Measurements from ENCODE around the gene TMEM53. TPM values are rescaled to one million over a fixed set of nuclear protein-coding genes. Genes with fewer than 3 reads are reported as not detected.

TMEM53 gene
- total and polyA plus RNA-seq, 8 donors = 2.6 to 10.4 (median 4.5) TPM

GRCh38 chr1:44698138-44698537, 23.9 kb upstream of the TMEM53 start:
- H3K4me3 ChIP-seq = no peak overlapping the region
- TF ChIP-seq, protein P1, sequence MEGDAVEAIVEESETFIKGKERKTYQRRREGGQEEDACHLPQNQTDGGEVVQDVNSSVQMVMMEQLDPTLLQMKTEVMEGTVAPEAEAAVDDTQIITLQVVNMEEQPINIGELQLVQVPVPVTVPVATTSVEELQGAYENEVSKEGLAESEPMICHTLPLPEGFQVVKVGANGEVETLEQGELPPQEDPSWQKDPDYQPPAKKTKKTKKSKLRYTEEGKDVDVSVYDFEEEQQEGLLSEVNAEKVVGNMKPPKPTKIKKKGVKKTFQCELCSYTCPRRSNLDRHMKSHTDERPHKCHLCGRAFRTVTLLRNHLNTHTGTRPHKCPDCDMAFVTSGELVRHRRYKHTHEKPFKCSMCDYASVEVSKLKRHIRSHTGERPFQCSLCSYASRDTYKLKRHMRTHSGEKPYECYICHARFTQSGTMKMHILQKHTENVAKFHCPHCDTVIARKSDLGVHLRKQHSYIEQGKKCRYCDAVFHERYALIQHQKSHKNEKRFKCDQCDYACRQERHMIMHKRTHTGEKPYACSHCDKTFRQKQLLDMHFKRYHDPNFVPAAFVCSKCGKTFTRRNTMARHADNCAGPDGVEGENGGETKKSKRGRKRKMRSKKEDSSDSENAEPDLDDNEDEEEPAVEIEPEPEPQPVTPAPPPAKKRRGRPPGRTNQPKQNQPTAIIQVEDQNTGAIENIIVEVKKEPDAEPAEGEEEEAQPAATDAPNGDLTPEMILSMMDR (IDR thresholded peaks at IDR 0.05) = no peak
- ATAC-seq (no peak), DNase-seq (no peak), FAIRE-seq (no peak)
- H3K36me3 ChIP-seq = no peaks in the 10 kb centered on the region
- no peaks in the 10 kb centered on the region for H3K4me1 ChIP-seq
- 92 to 97% methylated on average over 3 of the region's 3 CpGs for WGBS, 2 donors
- H3K27me3 ChIP-seq = no peaks in the 10 kb centered on the region
- no peaks in the 10 kb centered on the region for H3K9me3 ChIP-seq
- intact Hi-C loops (cut with DNase I) = no loop called here
- no peak overlapping the region for H3K27ac ChIP-seq

GRCh38 chr1:44696789-44697345, 22.6 kb upstream of the TMEM53 start:
- H3K9me3 ChIP-seq = no peaks in the 10 kb centered on the region
- no peaks in the 10 kb centered on the region for H3K27me3 ChIP-seq
- no peak for DNase-seq
- H3K36me3 ChIP-seq = no peaks in the 10 kb centered on the region
- no peak overlapping the region for H3K4me3 ChIP-seq
- no peak overlapping the region for H3K27ac ChIP-seq
- no peak for FAIRE-seq
- TF ChIP-seq, protein P1 (IDR thresholded peaks at IDR 0.05) = no peak
- intact Hi-C loops (cut with DNase I) = no loop called here
- WGBS, 2 donors = 65 to 75% methylated on average over 7 of the region's 7 CpGs
- peak in 1 of 4 donors; percentile 54 for ATAC-seq
- no peaks in the 10 kb centered on the region for H3K4me1 ChIP-seq

GRCh38 chr1:44696101-44696500, 21.8 kb upstream of the TMEM53 start:
- ATAC-seq (no peak), DNase-seq (no peak), FAIRE-seq (no peak)
- 80% methylated on average over 3 of the region's 3 CpGs for whole genome bisulfite sequencing, 2 donors
- Histone ChIP-seq H3K9me3 (no peaks in the 10 kb centered on the region), H3K4me1 (no peaks in the 10 kb centered on the region), H3K36me3 (no peaks in the 10 kb centered on the region), H3K4me3 (no peak overlapping the region), H3K27me3 (no peaks in the 10 kb centered on the region), H3K27ac (no peak overlapping the region)
- intact Hi-C loops (cut with DNase I) = no loop called here
- TF ChIP-seq, protein P1 (IDR thresholded peaks at IDR 0.05) = no peak

GRCh38 chr1:44695671-44696070, 21.4 kb upstream of the TMEM53 start:
- WGBS, 2 donors = 77 to 96% methylated on average over 4 of the region's 4 CpGs
- FAIRE-seq (no peak), DNase-seq (no peak), ATAC-seq (no peak)
- H3K4me1 ChIP-seq = no peaks in the 10 kb centered on the region
- no peaks in the 10 kb centered on the region for H3K27me3 ChIP-seq
- no peaks in the 10 kb centered on the region for H3K9me3 ChIP-seq
- H3K36me3 ChIP-seq = no peaks in the 10 kb centered on the region
- intact Hi-C loops (cut with DNase I) = no loop called here
- no peak overlapping the region for H3K4me3 ChIP-seq
- H3K27ac ChIP-seq = no peak overlapping the region
- TF ChIP-seq, protein P1 (IDR thresholded peaks at IDR 0.05) = no peak

GRCh38 chr1:44694863-44695478, 20.7 kb upstream of the TMEM53 start:
- no peaks in the 10 kb centered on the region for H3K36me3 ChIP-seq
- H3K27ac ChIP-seq = no peak overlapping the region
- ATAC-seq (no peak), FAIRE-seq (no peak), DNase-seq (no peak)
- intact Hi-C loops (cut with DNase I) = no loop called here
- no peaks in the 10 kb centered on the region for H3K9me3 ChIP-seq
- H3K27me3 ChIP-seq = no peaks in the 10 kb centered on the region
- WGBS, 2 donors = 86 to 92% methylated on average over 7 of the region's 7 CpGs
- no peak overlapping the region for H3K4me3 ChIP-seq
- TF ChIP-seq, protein P1 (IDR thresholded peaks at IDR 0.05) = no peak
- H3K4me1 ChIP-seq = no peaks in the 10 kb centered on the region
